Breast epithelium (tissue), 3 donors: ENCODE results near the gene ZMIZ2.

Experiments
- POLR2A ChIP-seq: fragments of 450-650 bp; IDR thresholded peaks from one replicate; pipeline ENCODE4 v1.6.1; 2016; ENCODE audit warnings: antibody characterized with exemption, mild to moderate bottlenecking, moderate library complexity
- POLR2AphosphoS5 ChIP-seq, 3 donors: sonication (generic); formaldehyde crosslinking; IDR thresholded peaks; one replicate each; pipeline ENCODE4 v1.6.1; 2017; ENCODE audit warnings: antibody characterized with exemption in 3 of 3
- TF ChIP-seq, protein P1 (sequence below), 3 donors: fragments of 450-650 bp; IDR thresholded peaks; one replicate each; pipeline ENCODE4 v1.5.1; 2016 to 2017; ENCODE audit warnings: antibody characterized with exemption in 3 of 3, mild to moderate bottlenecking in 3 of 3, moderate library complexity in 3 of 3

DNA sequence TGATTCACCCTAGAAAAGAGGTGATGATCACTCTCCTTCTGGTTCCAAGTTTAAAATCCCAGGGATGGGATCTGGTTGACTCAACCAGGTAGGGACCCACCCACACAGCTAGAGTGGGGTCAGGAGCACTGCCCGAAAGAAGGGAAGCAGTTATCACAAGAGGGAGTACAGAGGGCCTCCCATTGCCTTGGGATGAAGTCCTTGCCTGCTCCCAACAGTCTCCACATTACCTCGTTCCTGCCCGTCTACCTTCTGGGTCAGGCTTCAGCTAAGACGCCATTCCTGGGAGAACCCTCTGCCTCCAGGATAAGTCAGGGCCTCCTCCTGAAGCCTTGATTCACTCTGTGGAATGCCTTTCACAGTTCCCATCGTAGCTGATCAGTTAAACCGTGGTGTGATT lies 23.8 kb downstream of the ZMIZ2 start:
- TF ChIP-seq POLR2AphosphoS5 (IDR thresholded peaks at IDR 0.05): no peak
- TF ChIP-seq POLR2A: no peak
- TF ChIP-seq, protein P1, sequence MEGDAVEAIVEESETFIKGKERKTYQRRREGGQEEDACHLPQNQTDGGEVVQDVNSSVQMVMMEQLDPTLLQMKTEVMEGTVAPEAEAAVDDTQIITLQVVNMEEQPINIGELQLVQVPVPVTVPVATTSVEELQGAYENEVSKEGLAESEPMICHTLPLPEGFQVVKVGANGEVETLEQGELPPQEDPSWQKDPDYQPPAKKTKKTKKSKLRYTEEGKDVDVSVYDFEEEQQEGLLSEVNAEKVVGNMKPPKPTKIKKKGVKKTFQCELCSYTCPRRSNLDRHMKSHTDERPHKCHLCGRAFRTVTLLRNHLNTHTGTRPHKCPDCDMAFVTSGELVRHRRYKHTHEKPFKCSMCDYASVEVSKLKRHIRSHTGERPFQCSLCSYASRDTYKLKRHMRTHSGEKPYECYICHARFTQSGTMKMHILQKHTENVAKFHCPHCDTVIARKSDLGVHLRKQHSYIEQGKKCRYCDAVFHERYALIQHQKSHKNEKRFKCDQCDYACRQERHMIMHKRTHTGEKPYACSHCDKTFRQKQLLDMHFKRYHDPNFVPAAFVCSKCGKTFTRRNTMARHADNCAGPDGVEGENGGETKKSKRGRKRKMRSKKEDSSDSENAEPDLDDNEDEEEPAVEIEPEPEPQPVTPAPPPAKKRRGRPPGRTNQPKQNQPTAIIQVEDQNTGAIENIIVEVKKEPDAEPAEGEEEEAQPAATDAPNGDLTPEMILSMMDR (IDR thresholded peaks at IDR 0.05): no peak
